B cell (primary cell): ENCODE results near the gene PAQR4. TPM values are rescaled to one million over a fixed set of nuclear protein-coding genes. Genes with fewer than 3 reads are reported as not detected.

ENCODE experiments used
- ATAC-seq: fragments of 200-7000 bp; cut with Tn5 transposase; one replicate; pipeline ENCODE4 v1.10.0; 2021; ENCODE audit warnings: low read depth, mild to moderate bottlenecking, moderate number of reproducible peaks, moderate library complexity
- CTCF ChIA-PET: fragments of 350-600 bp; sonication (Branson Sonifier 250); formaldehyde crosslinking; loops from one replicate; lab custom pipeline; 2021; ENCODE audit warnings: antibody characterized with exemption, inconsistent platforms; lab: Charles Lee
- POLR2A ChIA-PET: fragments of 350-600 bp; sonication (Branson Sonifier 250); formaldehyde crosslinking; loops from one replicate; lab custom pipeline; 2021; ENCODE audit warnings: antibody characterized with exemption; lab: Charles Lee
- DNase-seq: peaks from one replicate; pipeline ENCODE4 v3.0.0; 2013
- H2AFZ ChIP-seq: 2 replicates; pipeline ENCODE4 v1.6.1; 2012; ENCODE audit warnings: mild to moderate bottlenecking, low read depth, low read length; ENCODE audit not compliant: insufficient read depth, poor library complexity, severe bottlenecking
- H3K27ac ChIP-seq, 2 donors: 1 replicate in 1 of 2; 2 replicates in 1 of 2; pipeline ENCODE4 v1.5.1; 2012 to 2013; ENCODE audit warnings: low read length in 2 of 2, mild to moderate bottlenecking in 2 of 2, moderate library complexity in 1 of 2
- H3K27me3 ChIP-seq, 4 experiments: fragments of 200-600 bp in 1 of 4; sonication (generic) in 1 of 4; replicated peaks in 1 of 4; 1 replicate in 2 of 4; 2 replicates in 2 of 4; pipeline versions ENCODE4 v1.6.1 to v1.7.0; 2013 to 2016; ENCODE audit warnings: low read length in 3 of 4, mild to moderate bottlenecking in 2 of 4, mixed read lengths in 1 of 4, moderate library complexity in 1 of 4; ENCODE audit not compliant: insufficient read depth in 4 of 4, control insufficient read depth in 3 of 4; ENCODE audit errors: control extremely low read depth in 1 of 4
- H3K36me3 ChIP-seq, 2 experiments: replicated peaks in 1 of 2; 1 replicate in 1 of 2; 2 replicates in 1 of 2; pipeline versions ENCODE4 v1.6.1 to v1.7.1; 2013; ENCODE audit warnings: low read length in 1 of 2; ENCODE audit not compliant: insufficient read depth in 2 of 2, control insufficient read depth in 1 of 2; ENCODE audit errors: control extremely low read depth in 1 of 2, extremely low read depth in 1 of 2
- H3K4me1 ChIP-seq, 2 donors: fragments of 200-600 bp in 1 of 2; sonication (generic) in 1 of 2; 1 replicate in 1 of 2; 2 replicates in 1 of 2; pipeline versions ENCODE4 v1.5.1 to v1.6.1; 2013 to 2017; ENCODE audit warnings: low read length in 2 of 2; ENCODE audit not compliant: control insufficient read depth in 2 of 2, insufficient read depth in 2 of 2
- H3K4me2 ChIP-seq: replicated peaks from 2 replicates; pipeline ENCODE3; 2012; ENCODE audit warnings: mild to moderate bottlenecking, low read depth, low read length; ENCODE audit not compliant: poor library complexity, severe bottlenecking
- H3K4me3 ChIP-seq, 5 experiments: fragments of 200-600 bp in 1 of 5; sonication (generic) in 1 of 5; 1 replicate in 3 of 5; 2 replicates in 2 of 5; pipeline versions ENCODE4 v1.5.1 to v1.7.0; 2011 to 2016; ENCODE audit warnings: low read length in 4 of 5, mild to moderate bottlenecking in 4 of 5, low read depth in 2 of 5, control low read depth in 1 of 5, moderate library complexity in 1 of 5; ENCODE audit not compliant: insufficient read depth in 1 of 5; ENCODE audit errors: control extremely low read depth in 1 of 5, extremely low read depth in 1 of 5
- H3K79me2 ChIP-seq: fragments of 200-600 bp; sonication (generic); one replicate; pipeline ENCODE4 v1.6.0; 2016; ENCODE audit warnings: low read length; ENCODE audit not compliant: control insufficient read depth, insufficient read depth
- H3K9ac ChIP-seq: fragments of 200-600 bp; sonication (generic); 2 replicates; pipeline ENCODE4 v1.6.1; 2017; ENCODE audit warnings: mild to moderate bottlenecking, low read length, moderate library complexity
- H3K9me3 ChIP-seq, 3 donors: one replicate each; pipeline versions ENCODE4 v1.6.1 to v1.7.1; 2013; ENCODE audit warnings: low read length in 2 of 3; ENCODE audit not compliant: control insufficient read depth in 2 of 3, insufficient read depth in 1 of 3; ENCODE audit errors: control extremely low read depth in 1 of 3
- H4K20me1 ChIP-seq: 2 replicates; pipeline ENCODE4 v1.6.0; 2012; ENCODE audit warnings: mild to moderate bottlenecking, low read length; ENCODE audit not compliant: insufficient read depth, control insufficient read depth, poor library complexity, severe bottlenecking
- H3K27ac Mint-ChIP-seq: one replicate; pipeline ENCODE4 v1.8.0; 2021; ENCODE audit warnings: mixed read lengths
- H3K27me3 Mint-ChIP-seq: one replicate; pipeline ENCODE4 v1.8.0; 2021; ENCODE audit warnings: mixed read lengths
- H3K4me1 Mint-ChIP-seq: one replicate; pipeline ENCODE4 v1.8.0; 2021; ENCODE audit warnings: mixed read lengths
- H3K4me3 Mint-ChIP-seq: one replicate; pipeline ENCODE4 v1.8.0; 2021; ENCODE audit warnings: mixed read lengths
- H3K9me3 Mint-ChIP-seq: one replicate; pipeline ENCODE4 v1.8.0; 2022; ENCODE audit warnings: mixed read lengths; ENCODE audit not compliant: insufficient read depth
- CTCF ChIP-seq: fragments of 200-600 bp; IDR thresholded peaks from one replicate; pipeline ENCODE4 v1.8.0; 2022; ENCODE audit warnings: antibody characterized with exemption, mild to moderate bottlenecking
- EZH2 ChIP-seq: IDR thresholded peaks from 2 replicates; pipeline ENCODE4 v1.6.1; 2012; ENCODE audit warnings: borderline replicate concordance, low read depth, mild to moderate bottlenecking, moderate library complexity, low read length; ENCODE audit not compliant: insufficient read depth, poor library complexity, severe bottlenecking
- WGBS: methylation state at CpG from one replicate; pipeline ENCODE4 v1.1.5; 2013; ENCODE audit warnings: missing lambda C conversion rate; ENCODE audit not compliant: insufficient coverage; 5-methylcytosine and 5-hydroxymethylcytosine counted together
- intact Hi-C: fragments of 100-400 bp; cut with micrococcal nuclease; formaldehyde crosslinking; loops from one replicate; pipeline ENCODE4 v1.10.0; 2022
- polyA plus RNA-seq: library from polyadenylated mRNA; depleted of rRNA; stranded (reverse); fragments of >200 nt; gene quantifications from 2 replicates; pipeline ENCODE4 v1.2.3, GENCODE V29; 2012
- total RNA-seq, 2 donors: library from RNA; stranded (reverse); fragments of 120-200 nt in 1 of 2; gene quantifications; 1 replicate in 1 of 2; 2 replicates in 1 of 2; pipeline versions ENCODE4 v1.2.3 to v1.2.4, GENCODE V29; 2013 to 2022

The PAQR4 gene
- total and polyA plus RNA-seq, 2 donors (not counting 1 experiment from before 2014, with no cell fraction given): 2.6 to 2.8 TPM

GRCh38 chr16:2975161-2975795 is 6.1 kb downstream of the PAQR4 start:
- H2AFZ ChIP-seq: no peak overlapping the region
- peaks cover 6% of the 10 kb centered on the region for H3K79me2 ChIP-seq
- H3K4me2 ChIP-seq: no peak overlapping the region
- Mint-ChIP-seq H3K4me1 (peaks cover 2% of the 10 kb centered on the region), H3K4me3 (no peak overlapping the region), H3K9me3 (no peaks in the 10 kb centered on the region), H3K27ac (no peak overlapping the region), H3K27me3 (peaks cover 4% of the 10 kb centered on the region)
- intact Hi-C loops: no loop called here
- ATAC-seq (no peak), DNase-seq (no peak)
- no peak overlapping the region for H3K27ac ChIP-seq
- CTCF ChIA-PET: interaction anchor here (0.9 kb wide), 1 partner anchor 10 kb away, joined by 4 read pairs; no protein-coding TSS in a partner anchor
- WGBS: 96% methylated on average over 28 of the region's 28 CpGs
- H4K20me1 ChIP-seq: peaks cover 5% of the 10 kb centered on the region
- no peak for TF ChIP-seq CTCF
- TF ChIP-seq EZH2: no peak
- no peak overlapping the region for H3K9ac ChIP-seq
- H3K9me3 ChIP-seq: no peaks in the 10 kb centered on the region
- peaks cover 0 to 15% (median 3%) of the 10 kb centered on the region in 4 experiments for H3K27me3 ChIP-seq
- no peaks in the 10 kb centered on the region for H3K36me3 ChIP-seq
- POLR2A ChIA-PET: no interaction called here
- no peak overlapping the region for H3K4me3 ChIP-seq
- peaks cover 9 to 10% of the 10 kb centered on the region in 2 donors for H3K4me1 ChIP-seq

GRCh38 chr16:2976201-2976600 is 7.1 kb downstream of the PAQR4 start:
- H3K79me2 ChIP-seq: peaks cover 6% of the 10 kb centered on the region
- no peak overlapping the region for H3K4me3 ChIP-seq
- no peaks in the 10 kb centered on the region for H3K9me3 ChIP-seq
- peaks cover 7% of the 10 kb centered on the region for H3K4me1 Mint-ChIP-seq
- H3K27me3 Mint-ChIP-seq: peaks cover 4% of the 10 kb centered on the region
- intact Hi-C loops: no loop called here
- WGBS: 99% methylated on average over 7 of the region's 7 CpGs
- no peak overlapping the region for H3K4me3 Mint-ChIP-seq
- POLR2A ChIA-PET: interaction anchor here (0.5 kb wide), 1 partner anchor 697 kb away, joined by 3 read pairs; no protein-coding TSS in a partner anchor
- no peak for TF ChIP-seq CTCF
- TF ChIP-seq EZH2: no peak
- no peaks in the 10 kb centered on the region for H3K36me3 ChIP-seq
- H3K9me3 Mint-ChIP-seq: no peaks in the 10 kb centered on the region
- no peak overlapping the region for H3K27ac ChIP-seq
- H3K27me3 ChIP-seq: peaks cover 0 to 10% (median 1%) of the 10 kb centered on the region in 4 experiments
- H3K9ac ChIP-seq: no peak overlapping the region
- CTCF ChIA-PET: interaction anchor here (1.9 kb wide), 1 partner anchor 9 kb away, joined by 5 read pairs; no protein-coding TSS in a partner anchor
- no peak overlapping the region for H3K4me2 ChIP-seq
- H2AFZ ChIP-seq: no peak overlapping the region
- DNase-seq (no peak), ATAC-seq (no peak)
- peaks cover 5% of the 10 kb centered on the region for H4K20me1 ChIP-seq
- no peak overlapping the region for H3K27ac Mint-ChIP-seq
- peaks cover 10 to 13% of the 10 kb centered on the region in 2 donors for H3K4me1 ChIP-seq
